Right lobe of liver (tissue), 6 donors: ENCODE results near the gene PIEZO2. TPM values are rescaled to one million over a fixed set of nuclear protein-coding genes. Genes with fewer than 3 reads are reported as not detected.
"Not testable (repeated sequence)": the region's sequence is repeated elsewhere in the genome, so short reads cannot be mapped to it uniquely, and the experiment has no call there.

Source experiments
- ATAC-seq, 4 donors: fragments of 200-7000 bp; cut with Tn5 transposase; one replicate each; pipeline ENCODE4 v1.9.1; 2020; ENCODE audit warnings: mild to moderate bottlenecking in 4 of 4, moderate library complexity in 4 of 4
- DNase-seq, 3 donors: peaks; one replicate each; pipeline ENCODE4 v3.0.0-alpha.2; 2020
- H3K27ac ChIP-seq, 3 donors: fragments of 200-600 bp; one replicate each; pipeline ENCODE4 v1.8.0; 2022
- H3K27me3 ChIP-seq, 2 donors: fragments of 200-600 bp; one replicate each; pipeline ENCODE4 v1.8.0; 2022
- H3K36me3 ChIP-seq, 4 donors: fragments of 200-600 bp; sonication (generic) in 1 of 4; one replicate each; pipeline versions ENCODE4 v1.5.1 to v1.8.0; 2017 to 2022; ENCODE audit warnings: control low read depth in 1 of 4
- H3K4me1 ChIP-seq, 4 donors: fragments of 200-600 bp; sonication (generic) in 1 of 4; one replicate each; pipeline versions ENCODE4 v1.5.1 to v1.8.0; 2017 to 2022; ENCODE audit warnings: control low read depth in 1 of 4
- H3K4me3 ChIP-seq, 3 donors: fragments of 200-600 bp; one replicate each; pipeline ENCODE4 v1.8.0; 2022
- H3K9me3 ChIP-seq, 4 donors: fragments of 200-600 bp; sonication (generic) in 1 of 4; one replicate each; pipeline versions ENCODE4 v1.5.1 to v1.8.0; 2017 to 2022; ENCODE audit warnings: control low read depth in 1 of 4
- POLR2A ChIP-seq: fragments of 450-650 bp; IDR thresholded peaks from one replicate; pipeline ENCODE4 v1.6.1; 2017; ENCODE audit warnings: antibody characterized with exemption, mild to moderate bottlenecking
- WGBS: methylation state at CpG from one replicate; pipeline ENCODE4 v1.1.6; 2018; ENCODE audit warnings: low coverage, low lambda C conversion rate; ENCODE audit not compliant: insufficient coverage; ENCODE audit errors: missing lambda C conversion rate; 5-methylcytosine and 5-hydroxymethylcytosine counted together
- intact Hi-C, 2 donors: fragments of 100-400 bp; cut with DNase I; formaldehyde crosslinking; loops; one replicate each; pipeline versions ENCODE4 v1.11.2 to v1.14.1; 2022
- total RNA-seq, 6 experiments: library from RNA; depleted of rRNA in 2 of 6; stranded (reverse); fragments of >200 nt in 2 of 6; fragmentation: NEBNext Ultra II Directional in 3 of 6; extraction: Animal tissue kit (Norgen Biotek cat#: 25700) in 3 of 6; gene quantifications; one replicate each; pipeline versions ENCODE4 v1.1.0 to v1.2.4, GENCODE V29; 2016 to 2023
- TF ChIP-seq, protein P1 (sequence below), 4 donors: fragments of 200-600 bp in 3 of 4; fragments of 450-650 bp in 1 of 4; IDR thresholded peaks; one replicate each; pipeline versions ENCODE4 v1.5.1 to v1.8.0; 2016 to 2022; ENCODE audit warnings: antibody characterized with exemption in 4 of 4, mild to moderate bottlenecking in 2 of 4
- donor health status: DM: no; HTN: yes; CAD: no.
- donor health status: DM: no; HTN: no; CAD: no.
- donor health status: DM: no; HTN: no; CAD: no.
- donor health status: DM: no; HTN: yes; CAD: no.
- donor health status: DM: no; HTN: yes; CAD: no.

Gene PIEZO2
- total RNA-seq, 6 experiments from 2014 or later, result 6.6 to 16.9 (median 10.1) TPM

DNA sequence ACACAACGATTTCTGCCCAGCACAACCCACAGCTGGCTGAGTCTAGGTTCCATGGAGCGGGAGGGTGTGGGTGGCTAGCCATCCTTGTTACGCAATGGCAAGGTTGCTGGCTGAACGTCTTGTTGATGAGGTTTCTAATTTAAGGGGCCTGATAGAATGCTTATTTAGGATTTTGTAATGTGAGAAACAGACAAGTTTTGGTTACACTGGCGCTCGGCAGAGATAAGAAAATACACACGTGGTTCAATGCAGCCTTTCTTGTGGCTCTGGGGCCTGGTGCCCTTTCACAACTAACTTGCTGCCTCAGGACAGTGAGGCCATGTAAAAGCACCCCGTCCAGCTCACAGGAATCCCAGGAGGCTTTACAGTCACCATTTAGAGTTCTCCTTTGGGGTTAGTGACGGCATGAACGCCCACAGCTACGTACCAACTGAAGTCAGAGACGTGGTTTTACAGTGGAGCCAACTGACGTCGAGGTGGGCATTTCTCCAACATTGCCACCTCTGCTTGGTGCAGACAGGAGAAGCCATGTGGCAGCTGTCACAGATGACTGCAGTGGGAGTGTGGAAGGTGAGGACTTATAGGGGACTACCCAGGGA, 29.7 kb upstream of the PIEZO2 start:
- DNase-seq (no peak), ATAC-seq (no peak)
- intact Hi-C loops, result no loop called here
- 69% methylated on average over 9 of the region's 14 CpGs for WGBS
- H3K4me3 ChIP-seq, result no peak overlapping the region
- H3K9me3 ChIP-seq, result no peaks in the 10 kb centered on the region
- no peak for TF ChIP-seq POLR2A
- no peaks in the 10 kb centered on the region for H3K36me3 ChIP-seq
- H3K27me3 ChIP-seq, result no peaks in the 10 kb centered on the region
- H3K27ac ChIP-seq, result no peak overlapping the region
- no peaks in the 10 kb centered on the region for H3K4me1 ChIP-seq

DNA sequence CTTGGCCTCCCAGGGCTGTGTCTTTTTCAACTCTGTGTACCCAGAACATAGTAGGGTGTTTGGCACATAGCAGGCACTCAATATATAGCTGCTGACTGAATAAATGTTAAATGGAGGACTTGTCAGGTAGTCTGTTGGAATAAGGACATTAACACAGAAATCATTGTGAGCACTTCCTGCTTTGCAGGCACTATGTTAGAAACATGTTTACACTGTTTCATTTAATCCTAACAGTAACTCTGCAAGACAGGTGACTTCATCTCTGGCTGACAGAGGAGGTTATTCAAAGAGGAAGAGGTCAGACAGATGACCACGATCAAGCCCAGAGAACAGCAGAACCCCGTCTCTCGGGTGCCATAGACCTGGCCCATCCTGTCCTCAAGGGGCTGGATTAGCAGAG, 28.0 kb upstream of the PIEZO2 start:
- H3K36me3 ChIP-seq, result no peaks in the 10 kb centered on the region
- H3K27me3 ChIP-seq, result no peaks in the 10 kb centered on the region
- ATAC-seq (peak in 1 of 4 donors; percentile 46), DNase-seq (no peak)
- no peaks in the 10 kb centered on the region for H3K9me3 ChIP-seq
- intact Hi-C loops, result no loop called here
- no peak for TF ChIP-seq POLR2A
- TF ChIP-seq, protein P1, sequence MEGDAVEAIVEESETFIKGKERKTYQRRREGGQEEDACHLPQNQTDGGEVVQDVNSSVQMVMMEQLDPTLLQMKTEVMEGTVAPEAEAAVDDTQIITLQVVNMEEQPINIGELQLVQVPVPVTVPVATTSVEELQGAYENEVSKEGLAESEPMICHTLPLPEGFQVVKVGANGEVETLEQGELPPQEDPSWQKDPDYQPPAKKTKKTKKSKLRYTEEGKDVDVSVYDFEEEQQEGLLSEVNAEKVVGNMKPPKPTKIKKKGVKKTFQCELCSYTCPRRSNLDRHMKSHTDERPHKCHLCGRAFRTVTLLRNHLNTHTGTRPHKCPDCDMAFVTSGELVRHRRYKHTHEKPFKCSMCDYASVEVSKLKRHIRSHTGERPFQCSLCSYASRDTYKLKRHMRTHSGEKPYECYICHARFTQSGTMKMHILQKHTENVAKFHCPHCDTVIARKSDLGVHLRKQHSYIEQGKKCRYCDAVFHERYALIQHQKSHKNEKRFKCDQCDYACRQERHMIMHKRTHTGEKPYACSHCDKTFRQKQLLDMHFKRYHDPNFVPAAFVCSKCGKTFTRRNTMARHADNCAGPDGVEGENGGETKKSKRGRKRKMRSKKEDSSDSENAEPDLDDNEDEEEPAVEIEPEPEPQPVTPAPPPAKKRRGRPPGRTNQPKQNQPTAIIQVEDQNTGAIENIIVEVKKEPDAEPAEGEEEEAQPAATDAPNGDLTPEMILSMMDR (IDR thresholded peaks at IDR 0.05), result no peak
- 57% methylated on average over 3 of the region's 3 CpGs for WGBS
- H3K27ac ChIP-seq, result no peak overlapping the region
- H3K4me3 ChIP-seq, result no peak overlapping the region
- H3K4me1 ChIP-seq, result no peaks in the 10 kb centered on the region

DNA sequence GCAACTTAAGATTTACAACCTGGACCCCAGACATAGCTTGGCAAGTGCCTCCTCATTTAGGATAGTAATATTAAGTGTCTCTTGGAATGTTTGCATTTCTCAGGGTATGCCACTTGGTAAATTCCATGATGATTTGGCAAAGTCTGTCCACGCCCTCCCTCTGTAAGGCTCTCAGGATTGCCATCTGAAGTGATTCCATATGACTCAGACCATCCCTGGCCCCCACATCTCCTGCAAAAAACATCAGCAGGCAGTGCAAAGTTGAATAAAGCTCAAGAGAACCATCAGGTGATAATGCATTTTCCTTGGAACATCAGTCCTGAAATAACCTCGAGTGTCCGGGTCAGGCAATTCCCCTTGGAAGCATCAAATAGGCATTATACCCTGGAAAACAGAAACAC, 27.1 kb upstream of the PIEZO2 start:
- ATAC-seq (no peak), DNase-seq (no peak)
- Histone ChIP-seq H3K36me3 (no peaks in the 10 kb centered on the region), H3K27me3 (no peaks in the 10 kb centered on the region), H3K4me3 (no peak overlapping the region), H3K4me1 (no peaks in the 10 kb centered on the region), H3K9me3 (no peaks in the 10 kb centered on the region), H3K27ac (no peak overlapping the region)
- 84% methylated on average over 2 of the region's 3 CpGs for WGBS
- no peak for TF ChIP-seq POLR2A
- TF ChIP-seq, protein P1 (IDR thresholded peaks at IDR 0.05), result no peak
- intact Hi-C loops, result no loop called here

DNA sequence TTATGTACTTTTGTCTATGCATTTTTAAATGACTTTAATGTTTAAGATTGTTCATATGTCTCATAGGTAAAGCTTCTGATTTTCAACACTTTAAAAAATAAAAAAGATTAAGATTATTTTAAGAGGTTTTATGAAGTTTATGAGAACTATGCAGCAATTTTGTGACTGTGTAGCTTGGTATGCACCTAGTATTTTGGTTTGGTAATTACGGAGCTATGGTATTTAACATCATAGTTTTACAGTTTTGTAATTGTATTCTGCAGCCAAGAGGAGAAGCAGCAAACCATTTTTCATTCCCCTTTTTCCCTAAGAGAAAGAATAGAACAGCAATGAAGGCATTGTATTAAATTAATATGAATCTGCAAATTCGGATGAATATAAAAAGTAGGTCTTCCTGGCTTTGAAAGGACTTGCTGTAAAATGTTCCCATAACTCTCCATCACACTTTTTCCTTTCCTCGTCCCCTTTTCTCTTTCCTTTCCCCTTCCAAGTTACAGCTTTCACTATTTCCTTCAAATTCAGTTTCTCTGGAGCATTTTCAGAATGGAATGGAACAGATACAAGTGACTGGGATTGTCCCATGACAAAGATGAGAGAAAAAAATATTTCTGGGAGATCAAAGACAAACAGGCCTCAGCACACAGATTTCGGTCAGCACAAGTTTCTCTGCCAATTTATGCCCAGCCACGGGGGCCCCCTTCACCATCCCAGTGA, 26.1 kb upstream of the PIEZO2 start:
- H3K36me3 ChIP-seq, result no peaks in the 10 kb centered on the region
- H3K4me1 ChIP-seq, result no peaks in the 10 kb centered on the region
- ATAC-seq (no peak), DNase-seq (no peak)
- WGBS, result 51% methylated on average over 5 of the region's 5 CpGs
- no peaks in the 10 kb centered on the region for H3K27me3 ChIP-seq
- TF ChIP-seq POLR2A, result no peak
- TF ChIP-seq, protein P1 (IDR thresholded peaks at IDR 0.05), result no peak
- H3K27ac ChIP-seq, result no peak overlapping the region
- H3K9me3 ChIP-seq, result no peaks in the 10 kb centered on the region
- no peak overlapping the region for H3K4me3 ChIP-seq
- intact Hi-C loops, result no loop called here

DNA sequence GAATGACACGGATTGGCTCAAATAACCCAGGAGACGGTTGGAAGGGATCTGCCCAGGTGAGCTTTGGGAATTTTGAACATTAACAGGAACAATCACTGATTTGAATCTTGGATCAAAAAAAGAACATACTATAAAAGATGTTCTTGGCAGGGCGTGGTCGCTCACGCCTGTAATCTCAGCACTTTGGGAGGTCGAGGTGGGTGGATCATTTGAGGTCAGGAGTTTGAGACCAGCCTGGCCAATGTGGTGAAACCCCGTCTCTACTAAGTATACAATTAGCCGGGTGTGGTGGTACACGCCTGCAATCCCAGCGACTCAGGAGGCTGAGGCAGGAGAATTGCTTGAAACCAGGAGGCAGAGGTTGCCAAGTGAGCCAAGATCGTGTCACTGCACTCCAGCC, 24.8 kb upstream of the PIEZO2 start:
- H3K36me3 ChIP-seq, H3K4me1 ChIP-seq, H3K4me3 ChIP-seq, DNase-seq, H3K9me3 ChIP-seq, H3K27ac ChIP-seq, ATAC-seq, H3K27me3 ChIP-seq, intact Hi-C loops: not testable (repeated sequence)
- WGBS, result 77% methylated on average over 8 of the region's 11 CpGs
